Endothelial cell of umbilical vein (primary cell): Measurements from ENCODE around the gene ADARB1. TPM values are rescaled to one million over a fixed set of nuclear protein-coding genes. Genes with fewer than 3 reads are reported as not detected.

Experiments used
- BruUV-seq: library from RNA; stranded (reverse); fragments of 400-500 nt; replicated peaks from 2 replicates; lab custom pipeline; 2021; lab: Mats Ljungman, UMichigan
- CTCF ChIA-PET: fragments of 300-600, 350-600 bp; sonication (Branson Sonifier 250); formaldehyde crosslinking; loops from one replicate; lab custom pipeline; 2021; ENCODE audit warnings: antibody characterized with exemption, inconsistent platforms; lab: Charles Lee
- POLR2A ChIA-PET: fragments of 300-600, 350-600 bp; sonication (Branson Sonifier 250); formaldehyde crosslinking; loops from one replicate; lab custom pipeline; 2021; ENCODE audit warnings: antibody characterized with exemption, inconsistent platforms; lab: Charles Lee
- DNase-seq: peaks from one replicate; pipeline ENCODE4 v3.0.0-alpha.2; 2011; ENCODE audit warnings: low read depth, low spot score
- FAIRE-seq: peaks from 2 replicates; lab custom pipeline; 2011; peaks lifted over from hg19 to GRCh38; lab: Jason Lieb, UNC
- H2AFZ ChIP-seq: 2 replicates; pipeline ENCODE4 v1.6.0; 2012; ENCODE audit warnings: low read depth, low read length, control low read depth, inconsistent platforms
- H3K27ac ChIP-seq: 2 replicates; pipeline ENCODE4 v1.5.1; 2011; ENCODE audit warnings: low read depth, mild to moderate bottlenecking, control low read depth, low read length, moderate library complexity; ENCODE audit not compliant: insufficient read depth
- H3K27me3 ChIP-seq, 2 experiments: 2 replicates each; pipeline versions ENCODE4 v1.6.0 to v1.6.1; 2011; ENCODE audit warnings: low read length in 2 of 2, mixed read lengths in 1 of 2; ENCODE audit not compliant: control insufficient read depth in 2 of 2, insufficient read depth in 2 of 2
- H3K36me3 ChIP-seq, 2 experiments: 2 replicates in 1 of 2; 3 replicates in 1 of 2; pipeline ENCODE4 v1.5.1; 2011; ENCODE audit warnings: low read length in 2 of 2, mild to moderate bottlenecking in 1 of 2, moderate library complexity in 1 of 2; ENCODE audit not compliant: control insufficient read depth in 2 of 2, insufficient read depth in 2 of 2; ENCODE audit errors: extremely low read depth in 1 of 2
- H3K4me1 ChIP-seq: 3 replicates; pipeline ENCODE4 v1.5.1; 2011; ENCODE audit warnings: mild to moderate bottlenecking, low read length; ENCODE audit not compliant: control insufficient read depth, insufficient read depth; ENCODE audit errors: extremely low read depth
- H3K4me2 ChIP-seq: 2 replicates; pipeline ENCODE4 v1.6.1; 2011; ENCODE audit warnings: low read length, control low read depth, mixed read lengths; ENCODE audit not compliant: insufficient read depth
- H3K4me3 ChIP-seq, 3 experiments: fragments of 200-600 bp in 1 of 3; sonication (generic), shearing (Covaris generic) in 1 of 3; replicated peaks in 1 of 3; 2 replicates each; pipeline ENCODE4 v1.5.1; 2011 to 2016; ENCODE audit warnings: control low read depth in 3 of 3, low read length in 3 of 3, mild to moderate bottlenecking in 2 of 3, inconsistent platforms in 1 of 3, low read depth in 1 of 3, moderate library complexity in 1 of 3; ENCODE audit not compliant: insufficient read depth in 1 of 3
- H3K79me2 ChIP-seq: 2 replicates; pipeline ENCODE4 v1.6.0; 2012; ENCODE audit warnings: low read length, inconsistent platforms; ENCODE audit not compliant: control insufficient read depth, insufficient read depth
- H3K9ac ChIP-seq: replicated peaks from 2 replicates; pipeline ENCODE3; 2011; ENCODE audit warnings: low read length, control low read depth; ENCODE audit not compliant: insufficient read depth; ENCODE audit errors: extremely low read depth
- H3K9me1 ChIP-seq: replicated peaks from 3 replicates; pipeline ENCODE4 v1.6.0; 2011; ENCODE audit warnings: mild to moderate bottlenecking, low read length; ENCODE audit not compliant: control insufficient read depth, insufficient read depth; ENCODE audit errors: extremely low read depth
- H3K9me3 ChIP-seq: replicated peaks from 2 replicates; pipeline ENCODE4 v1.5.1; 2012; ENCODE audit warnings: low read length, inconsistent platforms; ENCODE audit not compliant: control insufficient read depth, insufficient read depth
- H4K20me1 ChIP-seq: replicated peaks from 2 replicates; pipeline ENCODE3; 2011; ENCODE audit warnings: mild to moderate bottlenecking, low read length; ENCODE audit not compliant: control insufficient read depth, insufficient read depth; ENCODE audit errors: extremely low read depth
- CTCF ChIP-seq, 2 donors: IDR thresholded peaks; 1 replicate in 1 of 2; 2 replicates in 1 of 2; pipeline ENCODE4 v1.5.1; 2011; ENCODE audit warnings: low read length in 2 of 2, mild to moderate bottlenecking in 2 of 2, moderate library complexity in 2 of 2, control low read depth in 1 of 2, inconsistent platforms in 1 of 2, low read depth in 1 of 2; ENCODE audit not compliant: insufficient read depth in 1 of 2; ENCODE audit errors: extremely low read depth in 1 of 2
- EZH2 ChIP-seq: IDR thresholded peaks from 2 replicates; pipeline ENCODE4 v1.6.1; 2012; ENCODE audit warnings: borderline replicate concordance, low read depth, mild to moderate bottlenecking, moderate library complexity, low read length, inconsistent platforms; ENCODE audit not compliant: severe bottlenecking
- FOS ChIP-seq: IDR thresholded peaks from 2 replicates; pipeline ENCODE4 v1.6.1; 2011; ENCODE audit warnings: mild to moderate bottlenecking, low read length, moderate library complexity, borderline replicate concordance; ENCODE audit not compliant: insufficient read depth
- GATA2 ChIP-seq: IDR thresholded peaks from 2 replicates; pipeline ENCODE4 v1.7.0; 2011; ENCODE audit warnings: low read depth, mild to moderate bottlenecking, moderate library complexity, mixed read lengths, low read length; ENCODE audit not compliant: insufficient read length, insufficient read depth
- JUN ChIP-seq: IDR thresholded peaks from 2 replicates; pipeline ENCODE4 v1.6.1; 2011; ENCODE audit warnings: borderline replicate concordance, low read depth; ENCODE audit not compliant: insufficient read length, insufficient read depth
- MAX ChIP-seq: IDR thresholded peaks from 2 replicates; pipeline ENCODE4 v1.6.1; 2011; ENCODE audit not compliant: insufficient read depth, insufficient read length
- MYC ChIP-seq: IDR thresholded peaks from one replicate; pipeline ENCODE4 v1.6.1; 2011; ENCODE audit warnings: mild to moderate bottlenecking, low read depth, low read length
- POLR2A ChIP-seq: IDR thresholded peaks from 2 replicates; pipeline ENCODE4 v1.6.1; 2012; ENCODE audit warnings: low read depth, mild to moderate bottlenecking, control low read depth, low read length
- POLR2AphosphoS5 ChIP-seq: IDR thresholded peaks from 2 replicates; pipeline ENCODE4 v1.6.1; 2012; ENCODE audit warnings: low read depth, mild to moderate bottlenecking, control low read depth, low read length, moderate library complexity; ENCODE audit not compliant: insufficient read depth
- dilution Hi-C: fragments of 300-500 bp; cut with MboI; formaldehyde crosslinking; loops from one replicate; pipeline ENCODE4 v1.15.0; 2019; ENCODE audit warnings: low sequenced_read_pairs; ENCODE audit not compliant: extremely low pct_ligation_motif_present
- intact Hi-C: fragments of 100-400 bp; cut with micrococcal nuclease; formaldehyde crosslinking; loops from one replicate; pipeline ENCODE4 v1.10.0; 2022
- polyA plus RNA-seq, 4 experiments: library from polyadenylated mRNA; depleted of rRNA in 3 of 4; stranded (reverse) in 3 of 4; unstranded in 1 of 4; fragments of >200 nt; gene quantifications; 2 replicates each; pipeline versions ENCODE4 v1.2.1 to v1.2.3, GENCODE V29; 2011 to 2012; ENCODE audit warnings: missing spikeins in 1 of 4
- total RNA-seq: library from RNA; stranded (reverse); gene quantifications from 2 replicates; pipeline ENCODE4 v1.2.3, GENCODE V29; 2021

Gene ADARB1
- total and polyA plus RNA-seq, 2 donors (not counting 3 experiments of a cell fraction or from before 2014, with no cell fraction given), result 32.5 to 54.3 TPM

- no TSS peak for BruUV-seq
- Histone ChIP-seq H3K9ac (no peak overlapping the region), H2AFZ (no peak overlapping the region), H3K9me1 (no peaks in the 10 kb centered on the region), H3K36me3 (no peaks in the 10 kb centered on the region), H3K4me1 (peaks cover 45% of the 10 kb centered on the region), H4K20me1 (no peaks in the 10 kb centered on the region), H3K4me3 (no peak overlapping the region), H3K9me3 (no peaks in the 10 kb centered on the region), H3K79me2 (peaks cover 3% of the 10 kb centered on the region), H3K27me3 (no peaks in the 10 kb centered on the region), H3K27ac (no peak overlapping the region), H3K4me2 (no peak overlapping the region)
- DNase-seq (no peak), FAIRE-seq (no peak)
- POLR2A ChIA-PET, result no interaction called here
- intact Hi-C loops, result loop anchor here (5.0 kb wide), 1 partner anchor 259 kb away; the partner anchor contains the start of gene PTTG1IP
- TF ChIP-seq MAX, result no peak
- no peak for TF ChIP-seq MYC
- no peak for TF ChIP-seq GATA2
- TF ChIP-seq FOS, result no peak
- TF ChIP-seq CTCF (IDR thresholded peaks at IDR 0.05; ENCODE audit: extremely low read depth in 1 of 2, insufficient read depth in 1 of 2, low read depth in 1 of 2, low read length in 2 of 2), result no peak
- no peak for TF ChIP-seq POLR2A
- TF ChIP-seq POLR2AphosphoS5, result no peak
- TF ChIP-seq EZH2, result no peak
- TF ChIP-seq JUN, result no peak
- CTCF ChIA-PET, result interaction anchor here (1.7 to 9.3 kb wide), 5 partner anchors 7 to 182 kb away, joined by 3 to 269 read pairs (median 137); no protein-coding TSS in a partner anchor
- dilution Hi-C loops, result loop anchor here (25.0 kb wide), 1 partner anchor 194 kb away; the partner anchor contains the start of gene SLX9
These were observed 57.2 kb downstream of the ADARB1 start for GRCh38 chr21:45131537-45131999.
